ENCODE results near the gene SEC14L3. TPM values are rescaled to one million over a fixed set of nuclear protein-coding genes. Genes with fewer than 3 reads are reported as not detected.

Gene SEC14L3
- total RNA-seq, 1 experiment from 2014 or later, result not detected

- DNase-seq (ENCODE audit: low spot score), result no peak
- ATAC-seq, result no peak
- ChIA-PET CTCF (interaction anchor here (0.7 to 1.1 kb wide), 2 partner anchors 59 to 119 kb away, joined by 3 read pairs; no protein-coding TSS in a partner anchor), POLR2A (no interaction called here)
- Mint-ChIP-seq H3K27ac (no peak overlapping the region), H3K4me1 (no peaks in the 10 kb centered on the region), H3K9me3 (no peaks in the 10 kb centered on the region), H3K36me3 (no peaks in the 10 kb centered on the region), H3K27me3 (ENCODE audit: low read depth) (peaks cover 5% of the 10 kb centered on the region; the same call in 1 of the 2 replicates), H3K4me3 (no peak overlapping the region)
- no peak for TF ChIP-seq E2F1 (CRISPR knock-in tag; IDR thresholded peaks at IDR 0.05)
- no peak for TF ChIP-seq ZNF219 (CRISPR knock-in tag; IDR thresholded peaks at IDR 0.05; ENCODE audit: borderline replicate concordance)
- no peak for TF ChIP-seq FOXP1 (CRISPR knock-in tag; IDR thresholded peaks at IDR 0.05; ENCODE audit: borderline replicate concordance)
- no peak for TF ChIP-seq IRF2 (CRISPR knock-in tag; IDR thresholded peaks at IDR 0.05; ENCODE audit: borderline replicate concordance, low read depth)
- no peak for TF ChIP-seq ETV6 (CRISPR knock-in tag; IDR thresholded peaks at IDR 0.05)
- no peak for TF ChIP-seq MLX (CRISPR knock-in tag; IDR thresholded peaks at IDR 0.05)
- TF ChIP-seq TCF7 (CRISPR knock-in tag; IDR thresholded peaks at IDR 0.05; ENCODE audit: low read depth), result no peak
Observed at GRCh38 chr22:30483169-30483568, 11.4 kb upstream of the SEC14L3 start.

GRCh38 chr22:30481711-30482110 is 9.9 kb upstream of the SEC14L3 start:
- ATAC-seq (no peak), DNase-seq (ENCODE audit: low spot score) (no peak)
- peaks cover 5% of the 10 kb centered on the region; the same call in 1 of the 2 replicates for H3K27me3 Mint-ChIP-seq (ENCODE audit: low read depth)
- no peaks in the 10 kb centered on the region for H3K36me3 Mint-ChIP-seq
- CTCF ChIA-PET, result no interaction called here
- H3K4me3 Mint-ChIP-seq, result no peak overlapping the region
- no peaks in the 10 kb centered on the region for H3K9me3 Mint-ChIP-seq
- H3K4me1 Mint-ChIP-seq, result no peaks in the 10 kb centered on the region
- POLR2A ChIA-PET, result no interaction called here
- H3K27ac Mint-ChIP-seq, result no peak overlapping the region
- no peak for TF ChIP-seq NFATC4 (CRISPR knock-in tag; IDR thresholded peaks at IDR 0.05)
- TF ChIP-seq ZNF263 (CRISPR knock-in tag; IDR thresholded peaks at IDR 0.05; ENCODE audit: low read depth), result no peak
- TF ChIP-seq FOXP1 (CRISPR knock-in tag; IDR thresholded peaks at IDR 0.05; ENCODE audit: borderline replicate concordance), result no peak
- TF ChIP-seq ZNF121 (CRISPR knock-in tag; IDR thresholded peaks at IDR 0.05), result no peak
- no peak for TF ChIP-seq ZNF425 (CRISPR knock-in tag; conservative IDR thresholded peaks at IDR 0.05)
- TF ChIP-seq USF1 (CRISPR knock-in tag; IDR thresholded peaks at IDR 0.05), result no peak
- no peak for TF ChIP-seq CTCF (IDR thresholded peaks at IDR 0.05)
- no peak for TF ChIP-seq SP1 (CRISPR knock-in tag; conservative IDR thresholded peaks at IDR 0.05)
- no peak for TF ChIP-seq NFYB (CRISPR knock-in tag; conservative IDR thresholded peaks at IDR 0.05; ENCODE audit: low read depth)
- TF ChIP-seq ZNF423 (CRISPR knock-in tag; IDR thresholded peaks at IDR 0.05), result no peak
- TF ChIP-seq E2F5 (CRISPR knock-in tag; IDR thresholded peaks at IDR 0.05), result no peak
- TF ChIP-seq AFF4 (CRISPR knock-in tag; IDR thresholded peaks at IDR 0.05; ENCODE audit: borderline replicate concordance), result no peak
- no peak for TF ChIP-seq ATF3 (CRISPR knock-in tag; conservative IDR thresholded peaks at IDR 0.05)
- TF ChIP-seq AR (CRISPR knock-in tag; IDR thresholded peaks at IDR 0.05), result no peak

Data from WTC11 (cell line).